SK-N-SH treated with all-trans-retinoic acid at 6 μM for 48 hours (cell line): ENCODE results near the gene AHRR.

Experiments
- GLIS3 ChIP-seq: fragments of 250-450 bp; sonication (Bioruptor Pico); IDR thresholded peaks from 2 replicates; pipeline ENCODE4 v1.5.0; 2020; ENCODE audit warnings: mild to moderate bottlenecking, moderate library complexity
- OSR1 ChIP-seq: fragments of 250-450 bp; sonication (Bioruptor Pico); IDR thresholded peaks from 2 replicates; pipeline ENCODE4 v1.8.0; 2022; ENCODE audit warnings: moderate library complexity, mild to moderate bottlenecking, inconsistent platforms
- PATZ1 ChIP-seq: fragments of 250-450 bp; sonication (Bioruptor Pico); IDR thresholded peaks from 2 replicates; pipeline ENCODE4 v1.8.0; 2020; ENCODE audit warnings: mild to moderate bottlenecking, moderate library complexity, borderline replicate concordance
- ZNF8 ChIP-seq: fragments of 450-650 bp; formaldehyde crosslinking; IDR thresholded peaks from 2 replicates; pipeline ENCODE4 v1.5.0; 2020; ENCODE audit warnings: mild to moderate bottlenecking, moderate library complexity

GRCh38 chr5:324736-325612, 3.5 kb downstream of the AHRR start:
- TF ChIP-seq ZNF8, result no peak
- TF ChIP-seq OSR1 (CRISPR knock-in tag), result no peak
- TF ChIP-seq GLIS3 (CRISPR knock-in tag), result no peak
- TF ChIP-seq PATZ1 (CRISPR knock-in tag), result no peak
